GM13976 (cell line): ENCODE data around the gene PAPLN.

ENCODE experiments used
- DNase-seq: peaks from one replicate; pipeline ENCODE4 v3.0.0; 2012; ENCODE audit warnings: low spot score
- in situ Hi-C: fragments of 300-500 bp; cut with MboI; formaldehyde crosslinking; loops from one replicate; pipeline ENCODE4 v1.12.0; 2022; ENCODE audit warnings: low sequenced_read_pairs, mixed read lengths, inconsistent platforms; ENCODE audit not compliant: unreplicated experiment
- TF ChIP-seq, protein P1 (sequence below): IDR thresholded peaks from 2 replicates; pipeline ENCODE4 v1.5.1; 2012; ENCODE audit warnings: borderline replicate concordance, mild to moderate bottlenecking; ENCODE audit not compliant: insufficient read depth; ENCODE audit errors: extremely low read depth, missing control alignments, control extremely low read depth

PAPLN gene

DNA sequence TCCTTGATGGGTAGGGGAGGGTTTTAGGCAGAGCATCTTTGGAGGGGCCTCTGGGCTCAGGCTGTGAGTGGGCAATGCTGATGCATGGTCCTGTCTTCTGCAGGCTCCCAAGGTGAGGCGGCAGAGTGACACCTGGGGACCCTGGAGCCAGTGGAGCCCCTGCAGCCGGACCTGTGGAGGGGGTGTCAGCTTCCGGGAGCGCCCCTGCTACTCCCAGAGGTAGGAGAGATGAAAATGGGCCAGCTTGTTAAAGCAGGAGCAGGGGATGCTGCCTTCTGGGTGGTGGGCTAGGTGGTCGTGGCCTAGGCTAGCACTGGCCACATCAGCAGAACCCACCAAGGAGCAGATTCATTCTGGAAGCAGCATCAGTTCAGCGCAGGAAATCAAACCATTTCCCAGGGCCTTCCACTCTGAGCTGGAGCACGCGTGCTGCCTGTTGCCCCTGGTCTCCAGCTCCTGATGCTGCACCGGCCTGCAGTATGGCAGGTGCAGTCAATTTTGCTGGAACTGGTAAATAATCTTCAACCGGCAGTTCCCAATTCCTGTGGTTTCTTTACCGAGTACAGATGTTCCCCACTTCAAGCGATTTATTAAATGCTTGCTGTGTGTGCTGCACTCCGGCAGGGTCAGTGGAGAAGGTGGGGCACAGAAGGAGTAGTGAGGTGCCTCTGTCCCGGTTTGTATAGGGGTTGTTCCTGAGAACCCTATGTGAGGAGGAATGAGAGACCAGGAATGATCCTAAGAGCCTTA, 7.4 kb downstream of the PAPLN start:
- in situ Hi-C loops: no loop called here
- DNase-seq: no peak
- TF ChIP-seq, protein P1, sequence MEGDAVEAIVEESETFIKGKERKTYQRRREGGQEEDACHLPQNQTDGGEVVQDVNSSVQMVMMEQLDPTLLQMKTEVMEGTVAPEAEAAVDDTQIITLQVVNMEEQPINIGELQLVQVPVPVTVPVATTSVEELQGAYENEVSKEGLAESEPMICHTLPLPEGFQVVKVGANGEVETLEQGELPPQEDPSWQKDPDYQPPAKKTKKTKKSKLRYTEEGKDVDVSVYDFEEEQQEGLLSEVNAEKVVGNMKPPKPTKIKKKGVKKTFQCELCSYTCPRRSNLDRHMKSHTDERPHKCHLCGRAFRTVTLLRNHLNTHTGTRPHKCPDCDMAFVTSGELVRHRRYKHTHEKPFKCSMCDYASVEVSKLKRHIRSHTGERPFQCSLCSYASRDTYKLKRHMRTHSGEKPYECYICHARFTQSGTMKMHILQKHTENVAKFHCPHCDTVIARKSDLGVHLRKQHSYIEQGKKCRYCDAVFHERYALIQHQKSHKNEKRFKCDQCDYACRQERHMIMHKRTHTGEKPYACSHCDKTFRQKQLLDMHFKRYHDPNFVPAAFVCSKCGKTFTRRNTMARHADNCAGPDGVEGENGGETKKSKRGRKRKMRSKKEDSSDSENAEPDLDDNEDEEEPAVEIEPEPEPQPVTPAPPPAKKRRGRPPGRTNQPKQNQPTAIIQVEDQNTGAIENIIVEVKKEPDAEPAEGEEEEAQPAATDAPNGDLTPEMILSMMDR: no peak

DNA sequence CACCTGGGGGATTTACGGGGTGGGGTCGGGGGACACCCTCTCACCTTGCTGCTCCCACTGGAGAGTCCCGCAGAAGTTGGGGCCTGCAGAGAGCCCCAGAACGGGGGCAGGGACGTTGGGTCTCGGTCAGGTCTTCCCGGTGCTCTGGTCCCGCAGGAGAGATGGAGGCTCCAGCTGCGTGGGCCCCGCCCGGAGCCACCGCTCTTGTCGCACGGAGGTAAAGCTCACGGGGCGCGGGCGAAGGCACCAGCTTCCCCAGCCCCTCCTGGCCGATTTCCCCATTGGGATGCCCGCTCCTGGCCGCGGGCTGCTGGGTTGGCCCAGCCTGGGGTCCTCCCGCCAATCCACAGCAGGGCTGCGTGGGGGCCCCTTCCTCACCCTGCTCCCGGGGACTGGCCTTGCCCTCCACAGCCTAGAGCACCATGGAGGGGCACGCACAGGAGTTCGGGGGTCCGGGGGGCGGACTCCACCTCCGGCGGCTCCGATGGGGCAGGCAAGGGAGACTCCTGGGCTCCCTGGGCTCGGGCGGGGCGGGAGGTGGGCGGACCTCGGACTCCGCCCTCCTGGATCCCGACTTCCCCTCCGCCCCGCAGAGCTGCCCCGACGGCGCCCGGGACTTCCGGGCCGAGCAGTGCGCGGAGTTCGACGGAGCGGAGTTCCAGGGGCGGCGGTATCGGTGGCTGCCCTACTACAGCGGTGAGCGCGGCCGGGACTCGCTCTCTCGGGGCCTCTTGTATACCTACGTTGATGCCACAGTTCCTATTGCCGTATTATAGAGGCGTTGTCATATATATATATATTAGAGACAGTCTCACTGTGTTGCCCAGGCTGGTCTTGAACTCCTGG, 8.4 kb downstream of the PAPLN start:
- DNase-seq: peak; percentile 81
- TF ChIP-seq, protein P1: no peak
- in situ Hi-C loops: no loop called here

DNA sequence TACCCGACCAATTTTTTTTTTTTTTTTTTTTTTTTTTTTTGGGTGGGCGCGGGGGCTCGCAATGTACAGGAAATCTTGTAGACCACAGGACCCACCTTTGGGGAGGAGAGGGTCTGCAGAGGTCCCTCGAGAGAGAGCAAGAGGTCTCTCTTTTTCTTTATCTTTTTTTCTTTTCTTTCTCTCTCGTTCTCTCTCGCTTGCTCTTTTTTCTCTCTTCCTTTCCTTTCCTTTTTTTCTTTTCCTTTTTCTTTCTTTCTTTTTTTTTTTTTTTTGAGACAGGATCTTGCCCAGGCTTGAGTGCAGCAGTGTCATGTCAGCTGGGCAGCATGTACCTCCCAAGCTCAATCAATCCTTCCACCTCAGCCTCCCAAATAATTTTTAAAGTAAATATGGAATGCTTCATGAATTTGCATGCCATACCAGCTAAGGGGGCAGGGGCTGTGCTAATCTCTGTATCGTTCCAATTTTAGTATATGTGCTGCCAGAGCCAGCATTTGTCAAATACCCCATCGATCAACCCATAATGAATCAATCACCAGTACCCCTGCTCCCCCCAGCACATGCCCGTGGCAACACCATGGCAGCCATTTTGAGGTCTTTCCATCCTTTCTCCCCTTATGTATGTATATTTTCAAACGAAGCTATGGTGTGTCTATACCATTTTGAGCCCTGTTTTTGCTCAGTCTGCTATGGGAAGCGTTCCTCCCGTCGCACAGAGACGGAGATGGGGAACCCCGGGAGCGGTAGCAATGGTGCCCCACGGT, 9.3 kb downstream of the PAPLN start:
- in situ Hi-C loops: no loop called here
- TF ChIP-seq, protein P1: no peak
- DNase-seq: no peak

DNA sequence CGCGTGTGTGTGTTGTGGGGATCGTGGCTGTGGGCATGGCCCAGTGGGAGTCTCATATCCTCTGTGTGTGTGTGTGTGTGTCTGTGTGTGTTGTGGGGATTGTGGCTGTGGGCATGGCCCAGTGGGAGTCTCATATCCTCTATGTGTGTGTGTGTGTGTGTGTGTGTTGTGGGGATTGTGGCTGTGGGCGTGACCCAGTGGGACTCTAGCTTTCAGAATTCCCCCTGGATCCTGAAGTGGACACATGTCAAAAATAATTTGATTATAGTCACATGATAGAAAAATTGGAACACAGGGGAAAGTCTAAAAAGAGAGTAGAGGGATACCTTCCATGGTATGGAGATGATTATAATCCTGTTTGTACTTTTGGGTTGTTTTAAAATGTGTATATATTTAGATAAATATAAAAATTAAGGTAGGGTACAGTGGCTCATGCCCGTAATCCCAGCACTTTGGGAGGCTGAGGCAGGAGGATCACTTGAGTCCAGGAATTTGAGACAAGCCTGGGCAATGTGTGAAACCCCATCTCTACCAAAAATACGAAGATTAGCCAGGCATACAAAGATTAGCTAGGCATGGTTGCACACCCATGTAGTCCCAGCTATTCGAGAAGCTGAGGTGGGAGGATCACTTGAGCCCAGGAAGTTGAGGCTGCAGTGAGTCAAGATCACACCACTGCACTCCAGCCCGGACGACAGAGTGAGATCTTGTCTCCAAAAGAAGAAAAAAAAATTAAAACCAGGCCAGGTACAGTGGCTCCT, 11.0 kb downstream of the PAPLN start:
- in situ Hi-C loops: no loop called here
- DNase-seq: no peak
- TF ChIP-seq, protein P1: no peak

DNA sequence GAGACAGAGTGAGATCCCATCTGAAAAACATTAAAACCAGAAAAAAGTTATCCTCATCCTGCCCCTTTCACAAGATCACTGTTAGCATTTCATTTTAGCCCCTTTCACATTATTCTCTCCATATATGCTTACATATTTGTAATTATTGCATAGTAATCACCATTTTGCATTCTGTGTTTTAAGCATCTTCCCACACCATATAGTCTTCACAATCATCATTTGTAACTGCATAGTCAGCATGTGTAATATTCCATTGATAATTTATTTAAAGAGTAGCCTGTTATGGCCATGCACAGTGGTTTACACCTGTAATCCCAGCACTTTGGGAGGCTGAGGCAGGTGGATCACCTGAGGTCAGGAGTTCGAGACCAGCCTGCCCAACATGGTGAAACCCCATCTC, 11.8 kb downstream of the PAPLN start:
- TF ChIP-seq, protein P1: no peak
- DNase-seq: no peak
- in situ Hi-C loops: no loop called here
